ENCODE measurements around the gene RNF13. TPM values are rescaled to one million over a fixed set of nuclear protein-coding genes. Genes with fewer than 3 reads are reported as not detected.

The RNF13 gene
- total RNA-seq, 1 donor from 2014 or later, result 26.9 TPM

GRCh38 chr3:149810846-149811245 is 2.2 kb upstream of the RNF13 start:
- Mint-ChIP-seq H3K9me3 (peaks cover under 1% of the 10 kb centered on the region), H3K27me3 (ENCODE audit: low read depth) (peaks cover 11% of the 10 kb centered on the region), H3K27ac (ENCODE audit: unreplicated experiment) (no peak overlapping the region), H3K4me3 (peak overlapping the region; percentile 29), H3K4me1 (peaks cover 34% of the 10 kb centered on the region), H3K36me3 (ENCODE audit: low read depth) (no peaks in the 10 kb centered on the region)
- DNase-seq (ENCODE audit: low read depth, low spot score), result no peak
- TF ChIP-seq CTCF (conservative IDR thresholded peaks at IDR 0.05), result no peak

GRCh38 chr3:149812165-149812605 is 830 bp upstream of the RNF13 start:
- peak overlapping the region; percentile 37 for H3K27ac Mint-ChIP-seq (ENCODE audit: unreplicated experiment)
- H3K9me3 Mint-ChIP-seq, result no peaks in the 10 kb centered on the region
- H3K4me1 Mint-ChIP-seq, result peaks cover 45% of the 10 kb centered on the region
- DNase-seq (ENCODE audit: low read depth, low spot score), result no peak
- no peaks in the 10 kb centered on the region for H3K36me3 Mint-ChIP-seq (ENCODE audit: low read depth)
- H3K4me3 Mint-ChIP-seq, result peak overlapping the region; percentile 99
- peaks cover 5% of the 10 kb centered on the region for H3K27me3 Mint-ChIP-seq (ENCODE audit: low read depth)
- no peak for TF ChIP-seq CTCF (conservative IDR thresholded peaks at IDR 0.05)

GRCh38 chr3:149813367-149814281 is 609 bp downstream of the RNF13 start:
- H3K36me3 Mint-ChIP-seq (ENCODE audit: low read depth), result no peaks in the 10 kb centered on the region
- H3K9me3 Mint-ChIP-seq, result no peaks in the 10 kb centered on the region
- H3K4me1 Mint-ChIP-seq, result peaks cover 44% of the 10 kb centered on the region
- no peak for TF ChIP-seq CTCF (conservative IDR thresholded peaks at IDR 0.05)
- no peak for DNase-seq (ENCODE audit: low read depth, low spot score)
- peak overlapping the region; percentile 96 for H3K27ac Mint-ChIP-seq (ENCODE audit: unreplicated experiment)
- H3K27me3 Mint-ChIP-seq (ENCODE audit: low read depth), result peaks cover 3% of the 10 kb centered on the region
- H3K4me3 Mint-ChIP-seq, result peak overlapping the region; percentile 99

- Mint-ChIP-seq H3K27ac (ENCODE audit: unreplicated experiment) (no peak overlapping the region), H3K9me3 (no peaks in the 10 kb centered on the region), H3K4me3 (no peak overlapping the region), H3K36me3 (ENCODE audit: low read depth) (no peaks in the 10 kb centered on the region), H3K4me1 (peaks cover 44% of the 10 kb centered on the region), H3K27me3 (ENCODE audit: low read depth) (no peaks in the 10 kb centered on the region)
- no peak for DNase-seq (ENCODE audit: low read depth, low spot score)
- no peak for TF ChIP-seq CTCF (conservative IDR thresholded peaks at IDR 0.05)
These were observed 2.3 kb downstream of the RNF13 start for GRCh38 chr3:149815321-149815720.

- Mint-ChIP-seq H3K4me1 (peaks cover 44% of the 10 kb centered on the region), H3K27me3 (ENCODE audit: low read depth) (no peaks in the 10 kb centered on the region), H3K27ac (ENCODE audit: unreplicated experiment) (no peak overlapping the region), H3K4me3 (peak overlapping the region; percentile 45), H3K36me3 (ENCODE audit: low read depth) (no peaks in the 10 kb centered on the region), H3K9me3 (no peaks in the 10 kb centered on the region)
- TF ChIP-seq CTCF (conservative IDR thresholded peaks at IDR 0.05), result no peak
- DNase-seq (ENCODE audit: low read depth, low spot score), result no peak
These were observed 2.7 kb downstream of the RNF13 start for GRCh38 chr3:149815728-149816127.

All from neural crest cell (in vitro differentiated cells).